T-helper 2 cell treated with Interferon-gamma antibody and Interleukin-4, amounts not matched to agents 5 μg/mL and 100 μg/mL, for 36 hours (primary cell): Measurements from ENCODE around the gene KLF8.

ENCODE experiments used
- DNase-seq: peaks from one replicate; pipeline ENCODE4 v3.0.0; 2021; ENCODE audit warnings: low spot score
- H3K27ac Mint-ChIP-seq: one replicate; pipeline ENCODE4 v1.8.0; 2021; ENCODE audit warnings: mild to moderate bottlenecking, mixed read lengths
- H3K27me3 Mint-ChIP-seq: one replicate; pipeline ENCODE4 v1.8.0; 2021; ENCODE audit warnings: low read depth, mixed read lengths
- H3K36me3 Mint-ChIP-seq: one replicate; pipeline ENCODE4 v1.8.0; 2021; ENCODE audit warnings: low read depth, mixed read lengths
- H3K4me1 Mint-ChIP-seq: one replicate; pipeline ENCODE4 v1.8.0; 2021; ENCODE audit warnings: low read depth, mixed read lengths
- H3K4me3 Mint-ChIP-seq: one replicate; pipeline ENCODE4 v1.8.0; 2022; ENCODE audit warnings: mild to moderate bottlenecking, moderate library complexity, mixed read lengths
- H3K9me3 Mint-ChIP-seq: one replicate; pipeline ENCODE4 v1.8.0; 2021; ENCODE audit warnings: mixed read lengths

The KLF8 gene

DNA sequence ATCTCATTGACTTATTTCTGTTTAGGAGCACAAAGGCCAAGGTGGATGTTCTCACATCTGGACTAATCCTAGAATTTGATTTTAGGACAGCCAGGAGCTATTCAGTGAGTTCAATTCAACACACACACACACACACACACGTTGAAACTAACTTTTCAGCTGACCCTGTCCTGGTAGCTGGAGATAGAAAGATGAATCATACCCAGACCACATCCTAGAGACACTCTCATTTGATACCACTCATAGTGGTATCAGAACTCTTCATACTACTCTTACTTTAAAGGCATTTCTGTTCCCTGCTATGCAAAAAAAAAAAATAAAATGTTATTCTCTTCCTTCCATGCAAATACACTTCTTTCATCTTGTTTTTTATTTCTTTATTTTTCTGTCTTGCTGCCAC lies 36.7 kb downstream of the KLF8 start:
- Mint-ChIP-seq H3K4me1 (peaks cover 11% of the 10 kb centered on the region), H3K36me3 (peaks cover 21% of the 10 kb centered on the region), H3K27ac (peak overlapping the region; percentile 13), H3K9me3 (no peaks in the 10 kb centered on the region), H3K27me3 (no peaks in the 10 kb centered on the region), H3K4me3 (no peak overlapping the region)
- no peak for DNase-seq

GRCh38 chrX:56278692-56279091 lies 46.5 kb downstream of the KLF8 start:
- H3K36me3 Mint-ChIP-seq, result peaks cover 1% of the 10 kb centered on the region
- H3K9me3 Mint-ChIP-seq, result no peaks in the 10 kb centered on the region
- no peak overlapping the region for H3K4me3 Mint-ChIP-seq
- H3K4me1 Mint-ChIP-seq, result peaks cover 7% of the 10 kb centered on the region
- DNase-seq, result no peak
- H3K27ac Mint-ChIP-seq, result no peak overlapping the region
- no peaks in the 10 kb centered on the region for H3K27me3 Mint-ChIP-seq

DNA sequence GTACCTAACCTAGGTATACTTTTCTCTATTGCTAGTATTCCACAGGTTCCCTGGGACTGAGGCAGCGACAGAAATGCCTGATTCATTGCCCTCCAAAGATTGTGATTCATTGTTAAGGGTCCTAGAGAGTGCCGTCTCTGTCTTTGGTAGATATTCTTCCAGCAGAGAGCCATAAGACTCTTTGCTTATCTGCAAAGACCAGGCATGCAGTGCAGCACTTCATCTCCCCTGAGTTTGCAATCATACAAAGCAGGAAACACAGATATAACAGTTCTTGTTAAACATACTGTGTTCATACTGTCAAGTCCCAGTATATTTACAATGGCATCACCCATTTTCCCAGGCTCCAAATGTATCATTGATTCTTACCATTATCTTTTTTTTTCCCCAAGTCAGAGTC lies 47.7 kb downstream of the KLF8 start:
- Mint-ChIP-seq H3K27me3 (no peaks in the 10 kb centered on the region), H3K9me3 (no peaks in the 10 kb centered on the region), H3K36me3 (peaks cover 3% of the 10 kb centered on the region), H3K4me1 (peaks cover 7% of the 10 kb centered on the region), H3K27ac (no peak overlapping the region), H3K4me3 (no peak overlapping the region)
- DNase-seq, result no peak

GRCh38 chrX:56281789-56282188 lies 49.6 kb downstream of the KLF8 start:
- Mint-ChIP-seq H3K27me3 (no peaks in the 10 kb centered on the region), H3K27ac (no peak overlapping the region), H3K4me3 (no peak overlapping the region), H3K36me3 (peaks cover 3% of the 10 kb centered on the region), H3K4me1 (peaks cover 7% of the 10 kb centered on the region), H3K9me3 (no peaks in the 10 kb centered on the region)
- no peak for DNase-seq

- no peak for DNase-seq
- Mint-ChIP-seq H3K4me1 (peaks cover 9% of the 10 kb centered on the region), H3K27ac (no peak overlapping the region), H3K4me3 (no peak overlapping the region), H3K27me3 (no peaks in the 10 kb centered on the region), H3K36me3 (peaks cover 15% of the 10 kb centered on the region), H3K9me3 (peaks cover 2% of the 10 kb centered on the region)
These were observed 52.1 kb downstream of the KLF8 start for GRCh38 chrX:56284269-56284668.

- Mint-ChIP-seq H3K9me3 (peaks cover 12% of the 10 kb centered on the region), H3K27me3 (no peaks in the 10 kb centered on the region), H3K36me3 (peaks cover 34% of the 10 kb centered on the region), H3K4me3 (no peak overlapping the region), H3K4me1 (peaks cover 2% of the 10 kb centered on the region), H3K27ac (no peak overlapping the region)
- no peak for DNase-seq
These were observed 56.5 kb downstream of the KLF8 start for GRCh38 chrX:56288608-56289007.

GRCh38 chrX:56289449-56289848 lies 57.3 kb downstream of the KLF8 start:
- no peak overlapping the region for H3K27ac Mint-ChIP-seq
- H3K4me1 Mint-ChIP-seq, result peaks cover 2% of the 10 kb centered on the region
- no peak for DNase-seq
- H3K9me3 Mint-ChIP-seq, result peaks cover 16% of the 10 kb centered on the region
- H3K4me3 Mint-ChIP-seq, result no peak overlapping the region
- no peaks in the 10 kb centered on the region for H3K27me3 Mint-ChIP-seq
- H3K36me3 Mint-ChIP-seq, result peaks cover 33% of the 10 kb centered on the region

DNA sequence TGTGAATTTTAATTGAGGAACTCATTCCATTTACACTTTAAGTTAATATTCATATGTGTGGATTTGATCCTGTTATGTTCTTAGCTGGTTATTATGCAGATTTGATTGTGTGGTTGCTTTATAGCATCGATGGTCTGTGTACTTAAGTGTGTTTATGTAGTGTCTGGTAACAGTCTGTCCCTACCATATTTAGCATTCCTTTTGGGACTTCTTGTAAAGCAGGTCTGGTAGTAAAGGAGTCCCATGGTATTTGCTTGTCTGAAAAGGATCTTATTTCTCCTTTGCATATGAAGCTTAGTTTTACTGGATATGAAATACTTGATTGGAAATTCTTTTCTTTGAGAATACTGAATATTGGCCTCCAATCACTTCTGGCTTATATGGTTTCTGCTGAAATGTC lies 76.6 kb downstream of the KLF8 start:
- Mint-ChIP-seq H3K4me1 (peaks cover 2% of the 10 kb centered on the region), H3K4me3 (no peak overlapping the region), H3K27ac (no peak overlapping the region), H3K36me3 (peaks cover 18% of the 10 kb centered on the region), H3K9me3 (peaks cover 20% of the 10 kb centered on the region), H3K27me3 (no peaks in the 10 kb centered on the region)
- DNase-seq, result no peak

DNA sequence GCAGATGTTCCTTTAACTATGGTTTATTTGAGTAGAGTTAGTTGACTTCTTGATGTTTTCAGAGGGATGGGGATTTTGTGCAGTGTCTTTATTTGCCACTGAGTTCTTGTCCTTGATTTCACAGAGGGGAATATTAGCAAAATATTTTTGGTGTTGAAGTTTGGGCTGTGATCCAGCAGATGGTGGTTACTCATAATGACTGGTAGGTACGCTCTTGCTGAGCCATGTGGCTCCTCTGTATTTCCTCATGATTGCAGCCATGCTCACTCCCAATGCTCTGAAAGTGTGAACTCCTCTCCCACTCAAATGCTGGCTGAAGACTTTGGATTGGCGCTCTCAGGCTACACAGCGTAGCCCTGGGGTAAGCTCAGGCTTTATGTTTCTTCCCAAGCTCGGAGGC lies 77.7 kb downstream of the KLF8 start:
- Mint-ChIP-seq H3K27me3 (no peaks in the 10 kb centered on the region), H3K4me3 (no peak overlapping the region), H3K36me3 (peaks cover 14% of the 10 kb centered on the region)

DNA sequence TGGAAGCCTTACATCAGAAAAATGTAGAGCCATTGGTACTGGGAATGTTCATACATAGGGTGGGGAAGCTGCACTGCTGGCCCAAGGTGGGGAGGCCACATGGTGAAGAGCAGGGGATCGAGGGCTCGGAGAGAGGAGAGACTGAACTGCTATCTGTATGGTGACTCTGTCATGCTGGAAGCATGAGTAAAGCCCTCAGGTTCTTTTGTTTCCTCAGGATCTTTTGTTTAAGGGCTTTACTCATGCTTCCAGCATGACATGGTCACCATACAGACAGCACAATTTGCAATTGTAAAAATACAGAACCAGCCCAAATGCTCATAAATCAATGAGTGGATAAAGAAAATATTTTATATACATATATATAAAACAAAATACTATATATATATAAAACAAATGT lies 78.4 kb downstream of the KLF8 start:
- Mint-ChIP-seq H3K27me3 (no peaks in the 10 kb centered on the region), H3K36me3 (peaks cover 14% of the 10 kb centered on the region), H3K4me1 (peaks cover 9% of the 10 kb centered on the region), H3K27ac (no peak overlapping the region), H3K4me3 (no peak overlapping the region), H3K9me3 (peaks cover 19% of the 10 kb centered on the region)
- DNase-seq, result no peak

More for the DNA sequence above, 77.7 kb downstream of the KLF8 start:
- no peak for DNase-seq
- H3K27ac Mint-ChIP-seq, result no peak overlapping the region
- H3K9me3 Mint-ChIP-seq, result peaks cover 20% of the 10 kb centered on the region
- H3K4me1 Mint-ChIP-seq, result peaks cover 9% of the 10 kb centered on the region

- DNase-seq, result no peak
- Mint-ChIP-seq H3K4me3 (no peak overlapping the region), H3K9me3 (peaks cover 14% of the 10 kb centered on the region), H3K36me3 (peaks cover 7% of the 10 kb centered on the region), H3K27me3 (no peaks in the 10 kb centered on the region), H3K4me1 (peaks cover 9% of the 10 kb centered on the region), H3K27ac (no peak overlapping the region)
These were observed 81.2 kb downstream of the KLF8 start for GRCh38 chrX:56313308-56313707.

GRCh38 chrX:56314334-56314733 lies 82.2 kb downstream of the KLF8 start:
- H3K27me3 Mint-ChIP-seq, result no peaks in the 10 kb centered on the region
- peaks cover 9% of the 10 kb centered on the region for H3K4me1 Mint-ChIP-seq
- H3K36me3 Mint-ChIP-seq, result peaks cover 4% of the 10 kb centered on the region
- no peak overlapping the region for H3K27ac Mint-ChIP-seq
- H3K4me3 Mint-ChIP-seq, result peak overlapping the region; percentile 32
- DNase-seq, result no peak
- peaks cover 6% of the 10 kb centered on the region for H3K9me3 Mint-ChIP-seq

DNA sequence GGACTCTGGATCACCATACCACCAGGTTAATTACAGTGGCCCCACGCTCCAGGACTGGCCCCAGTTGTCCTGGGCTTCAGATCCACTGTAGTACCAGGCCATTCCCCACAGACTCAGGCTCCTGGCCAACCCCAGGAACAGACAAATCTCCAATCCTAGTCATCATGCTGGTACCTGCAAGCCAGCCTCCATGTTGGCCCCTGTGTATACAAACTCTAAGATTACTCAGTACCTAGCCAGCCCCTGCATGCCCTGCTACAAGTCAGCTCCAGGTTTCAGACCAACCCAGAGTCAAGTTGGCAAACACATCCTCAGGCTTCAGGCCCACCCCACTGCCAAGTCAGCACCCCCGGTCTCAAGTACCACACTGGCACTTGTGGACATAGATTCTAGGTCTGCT lies 85.9 kb downstream of the KLF8 start:
- Mint-ChIP-seq H3K36me3 (no peaks in the 10 kb centered on the region), H3K4me3 (no peak overlapping the region), H3K4me1 (peaks cover 9% of the 10 kb centered on the region), H3K27me3 (peaks cover 3% of the 10 kb centered on the region), H3K9me3 (peaks cover 3% of the 10 kb centered on the region), H3K27ac (no peak overlapping the region)
- no peak for DNase-seq

- Mint-ChIP-seq H3K9me3 (peaks cover 3% of the 10 kb centered on the region), H3K27ac (no peak overlapping the region)
These were observed 87.0 kb downstream of the KLF8 start for GRCh38 chrX:56319165-56319564.

More at GRCh38 chrX:56319165-56319564, 87.0 kb downstream of the KLF8 start:
- DNase-seq, result no peak
- peaks cover 3% of the 10 kb centered on the region for H3K27me3 Mint-ChIP-seq
- peaks cover 2% of the 10 kb centered on the region for H3K4me1 Mint-ChIP-seq
- H3K4me3 Mint-ChIP-seq, result no peak overlapping the region
- no peaks in the 10 kb centered on the region for H3K36me3 Mint-ChIP-seq
